Adipocyte (in vitro differentiated cells): ENCODE results near the gene ERBB4.
"Not testable (repeated sequence)": the region's sequence is repeated elsewhere in the genome, so short reads cannot be mapped to it uniquely, and the experiment has no call there.

Experiments
- DNase-seq: peaks from one replicate; pipeline ENCODE4 v3.0.0-alpha.2; 2015; ENCODE audit warnings: low read depth
- H3K27me3 ChIP-seq: replicated peaks from 2 replicates; pipeline ENCODE4 v1.7.0; 2013; ENCODE audit warnings: mild to moderate bottlenecking, low read length, moderate library complexity; ENCODE audit not compliant: control insufficient read depth, insufficient read depth
- H3K36me3 ChIP-seq: 2 replicates; pipeline ENCODE4 v1.7.0; 2013; ENCODE audit warnings: low read length, mild to moderate bottlenecking, moderate library complexity; ENCODE audit not compliant: control insufficient read depth, insufficient read depth, severe bottlenecking
- H3K4me1 ChIP-seq: 2 replicates; pipeline ENCODE4 v1.7.0; 2013; ENCODE audit warnings: mild to moderate bottlenecking, low read length, moderate library complexity; ENCODE audit not compliant: control insufficient read depth, insufficient read depth
- H3K4me3 ChIP-seq: 2 replicates; pipeline ENCODE4 v1.7.0; 2013; ENCODE audit warnings: mild to moderate bottlenecking, low read length, moderate library complexity
- H3K9ac ChIP-seq: 2 replicates; pipeline ENCODE4 v1.7.0; 2013; ENCODE audit warnings: mild to moderate bottlenecking, low read length, moderate library complexity
- H3K9me3 ChIP-seq: 2 replicates; pipeline ENCODE4 v1.7.0; 2013; ENCODE audit warnings: mild to moderate bottlenecking, low read length, moderate library complexity; ENCODE audit not compliant: control insufficient read depth

The ERBB4 gene

GRCh38 chr2:211745295-211746097 is 793.1 kb downstream of the ERBB4 start:
- Histone ChIP-seq H3K4me1 (no peaks in the 10 kb centered on the region), H3K36me3 (no peaks in the 10 kb centered on the region), H3K4me3 (no peak overlapping the region), H3K27me3 (no peaks in the 10 kb centered on the region), H3K9ac (no peak overlapping the region), H3K9me3 (no peaks in the 10 kb centered on the region)
- DNase-seq, result peak; percentile 86

DNA sequence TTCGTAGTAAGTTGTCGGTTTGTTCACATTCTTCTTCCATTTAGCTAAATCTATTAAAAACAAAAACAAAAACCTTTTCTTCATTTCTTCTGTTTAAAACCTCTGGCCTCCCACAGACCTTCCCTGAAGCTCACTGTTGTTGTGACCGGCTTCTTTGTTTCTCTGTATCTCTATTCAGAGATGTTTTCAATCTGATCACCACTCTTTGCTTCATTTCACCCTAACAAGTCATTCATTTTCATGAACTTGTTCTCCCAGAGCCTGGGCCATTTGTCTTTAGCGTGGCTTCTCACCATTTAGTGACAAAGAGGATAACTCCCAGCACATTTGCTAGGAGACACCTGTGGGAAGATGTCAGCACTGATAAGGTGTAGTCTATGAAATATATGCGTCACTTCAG is 794.2 kb downstream of the ERBB4 start:
- Histone ChIP-seq H3K9ac (no peak overlapping the region), H3K9me3 (no peaks in the 10 kb centered on the region), H3K27me3 (no peaks in the 10 kb centered on the region), H3K4me3 (no peak overlapping the region), H3K4me1 (no peaks in the 10 kb centered on the region), H3K36me3 (no peaks in the 10 kb centered on the region)
- no peak for DNase-seq

DNA sequence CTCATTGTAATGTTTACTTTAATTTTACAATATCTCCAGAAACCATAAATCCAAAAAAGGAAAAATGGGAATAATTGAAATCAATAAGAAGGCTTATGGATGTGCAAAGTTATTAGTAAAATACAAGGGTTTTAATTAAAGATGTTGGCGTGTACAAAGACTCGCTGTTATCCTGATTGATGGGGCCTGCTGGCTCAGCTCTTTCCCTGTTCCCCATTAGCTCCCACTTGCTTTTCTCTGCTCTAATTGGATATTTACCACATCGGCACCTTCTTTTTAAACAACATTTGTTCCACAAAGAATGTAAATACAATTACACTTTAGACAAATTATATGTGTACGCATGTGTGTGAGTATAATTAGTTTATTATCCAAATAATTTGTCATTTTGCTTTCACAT is 796.6 kb downstream of the ERBB4 start:
- Histone ChIP-seq H3K36me3 (no peaks in the 10 kb centered on the region), H3K4me3 (no peak overlapping the region), H3K27me3 (no peaks in the 10 kb centered on the region), H3K9ac (no peak overlapping the region), H3K9me3 (no peaks in the 10 kb centered on the region), H3K4me1 (no peaks in the 10 kb centered on the region)
- DNase-seq, result no peak

DNA sequence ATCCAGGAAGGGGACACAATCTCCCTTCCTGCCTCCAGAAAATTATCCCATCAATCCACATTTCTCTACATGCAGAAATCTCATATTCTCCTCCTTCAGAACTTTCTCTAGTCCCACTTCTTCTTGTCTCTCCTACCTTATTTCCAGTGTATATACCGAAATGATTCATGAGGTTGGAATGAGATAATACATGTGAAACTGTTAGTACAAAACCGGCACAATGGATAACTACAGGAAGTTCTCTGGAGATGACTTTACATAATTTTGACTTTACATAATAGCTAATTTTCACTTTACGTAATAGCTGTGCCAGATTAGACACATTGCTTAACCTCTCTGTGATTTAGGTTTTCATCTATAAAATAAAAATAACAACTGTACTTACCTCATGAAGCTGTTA is 801.3 kb downstream of the ERBB4 start:
- H3K4me3 ChIP-seq, result no peak overlapping the region
- peak; percentile 18 for DNase-seq
- H3K9ac ChIP-seq, result no peak overlapping the region
- no peaks in the 10 kb centered on the region for H3K36me3 ChIP-seq
- no peaks in the 10 kb centered on the region for H3K4me1 ChIP-seq
- H3K27me3 ChIP-seq, result no peaks in the 10 kb centered on the region
- no peaks in the 10 kb centered on the region for H3K9me3 ChIP-seq

GRCh38 chr2:211730215-211730614 is 808.4 kb downstream of the ERBB4 start:
- DNase-seq, result no peak
- H3K27me3 ChIP-seq, result no peaks in the 10 kb centered on the region
- H3K4me1 ChIP-seq, result no peaks in the 10 kb centered on the region
- no peak overlapping the region for H3K9ac ChIP-seq
- no peaks in the 10 kb centered on the region for H3K9me3 ChIP-seq
- H3K36me3 ChIP-seq, result no peaks in the 10 kb centered on the region
- H3K4me3 ChIP-seq, result no peak overlapping the region

DNA sequence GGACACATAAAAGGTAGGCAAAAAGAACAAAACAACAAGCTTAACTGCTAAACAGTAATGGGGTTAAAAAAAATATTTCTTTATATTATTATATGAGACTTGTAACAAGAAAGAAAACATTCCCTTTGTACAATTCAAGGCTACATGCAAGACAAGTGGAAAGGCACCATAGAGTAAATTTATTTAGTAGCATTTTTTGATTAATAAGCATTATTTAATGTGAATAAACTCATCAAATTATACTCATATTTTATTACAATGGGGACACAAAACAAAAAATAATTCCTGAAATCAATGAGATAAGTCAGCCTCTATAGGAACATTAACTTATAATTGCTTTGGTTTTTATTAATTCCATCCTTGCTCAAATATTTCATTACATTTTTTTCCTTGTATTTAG is 809.2 kb downstream of the ERBB4 start:
- Histone ChIP-seq H3K9ac (no peak overlapping the region), H3K27me3 (no peaks in the 10 kb centered on the region), H3K9me3 (no peaks in the 10 kb centered on the region), H3K36me3 (no peaks in the 10 kb centered on the region), H3K4me1 (no peaks in the 10 kb centered on the region), H3K4me3 (no peak overlapping the region)
- DNase-seq, result no peak

DNA sequence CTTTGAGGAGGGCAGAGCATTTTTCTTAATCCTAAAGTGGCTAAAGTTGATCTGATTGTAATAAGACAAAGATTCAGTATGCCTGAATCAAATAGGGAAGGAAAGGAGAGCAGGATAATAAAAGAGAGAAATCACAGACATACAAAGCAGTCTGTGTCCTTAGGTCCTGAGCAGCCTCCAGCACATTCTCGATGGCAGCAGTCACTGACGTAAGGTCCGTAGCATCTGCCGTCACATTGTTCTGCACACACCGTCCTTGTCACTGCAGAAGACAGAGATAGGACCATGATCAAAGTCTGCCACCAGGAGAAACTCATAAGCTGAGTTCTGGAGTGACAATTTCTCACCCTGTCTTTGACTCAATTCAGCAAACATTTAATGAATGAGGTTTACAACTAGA is 813.7 kb downstream of the ERBB4 start:
- no peak for DNase-seq
- Histone ChIP-seq H3K4me3 (no peak overlapping the region), H3K36me3 (no peaks in the 10 kb centered on the region), H3K9ac (no peak overlapping the region), H3K9me3 (no peaks in the 10 kb centered on the region), H3K27me3 (no peaks in the 10 kb centered on the region), H3K4me1 (no peaks in the 10 kb centered on the region)

DNA sequence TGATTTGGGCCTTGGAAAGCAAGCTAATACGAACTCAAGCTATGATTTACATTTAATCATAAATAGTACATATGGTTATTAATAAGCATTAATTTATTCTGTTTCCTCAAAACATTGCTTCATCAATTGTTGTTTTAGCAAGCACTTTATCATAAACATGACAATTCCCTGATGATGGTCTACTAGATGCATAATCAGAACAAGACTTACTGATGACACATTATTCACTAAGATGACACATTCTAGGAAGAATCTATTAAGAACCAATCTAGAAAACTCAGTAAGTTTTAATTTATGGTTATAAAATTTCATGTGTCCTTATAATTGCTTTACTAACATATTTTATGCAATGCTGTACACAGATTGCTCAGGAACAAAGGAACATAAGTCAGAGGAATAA is 815.2 kb downstream of the ERBB4 start:
- no peaks in the 10 kb centered on the region for H3K36me3 ChIP-seq
- H3K27me3 ChIP-seq, result no peaks in the 10 kb centered on the region
- H3K9ac ChIP-seq, result no peak overlapping the region
- no peak for DNase-seq
- H3K4me3 ChIP-seq, result no peak overlapping the region
- H3K4me1 ChIP-seq, result no peaks in the 10 kb centered on the region
- H3K9me3 ChIP-seq, result no peaks in the 10 kb centered on the region

GRCh38 chr2:211722928-211723327 is 815.7 kb downstream of the ERBB4 start:
- H3K36me3 ChIP-seq, result no peaks in the 10 kb centered on the region
- H3K4me3 ChIP-seq, result no peak overlapping the region
- H3K4me1 ChIP-seq, result no peaks in the 10 kb centered on the region
- H3K9me3 ChIP-seq, result no peaks in the 10 kb centered on the region
- no peaks in the 10 kb centered on the region for H3K27me3 ChIP-seq
- H3K9ac ChIP-seq, result no peak overlapping the region
- no peak for DNase-seq

- H3K27me3 ChIP-seq, H3K9ac ChIP-seq, H3K4me1 ChIP-seq, H3K9me3 ChIP-seq, DNase-seq, H3K4me3 ChIP-seq, H3K36me3 ChIP-seq: not testable (repeated sequence)
Measured at GRCh38 chr2:211721874-211722273, 816.7 kb downstream of the ERBB4 start.

- no peak overlapping the region for H3K9ac ChIP-seq
- no peak for DNase-seq
- H3K9me3 ChIP-seq, result no peaks in the 10 kb centered on the region
- H3K36me3 ChIP-seq, result no peaks in the 10 kb centered on the region
- no peak overlapping the region for H3K4me3 ChIP-seq
- H3K4me1 ChIP-seq, result no peaks in the 10 kb centered on the region
- no peaks in the 10 kb centered on the region for H3K27me3 ChIP-seq
Measured at GRCh38 chr2:211709389-211709788, 829.2 kb downstream of the ERBB4 start.

DNA sequence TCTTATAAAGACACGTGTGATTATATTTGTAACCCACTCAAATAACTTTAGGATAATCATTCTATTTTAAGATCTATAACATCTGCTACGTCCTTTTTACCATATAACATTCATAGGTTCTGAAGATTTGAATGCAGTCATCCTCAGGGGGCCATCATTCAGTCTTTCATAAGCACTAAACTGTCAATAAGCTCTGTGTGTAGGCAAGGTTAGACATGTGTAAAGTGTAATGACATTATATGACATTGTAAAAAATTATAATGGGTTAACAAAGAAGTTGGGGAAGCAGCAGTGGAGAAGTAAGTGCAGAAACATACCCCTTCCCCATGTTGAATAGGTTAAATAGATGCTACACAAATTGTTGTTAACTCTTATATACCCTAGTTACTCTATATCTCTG is 845.9 kb downstream of the ERBB4 start:
- no peaks in the 10 kb centered on the region for H3K36me3 ChIP-seq
- no peak overlapping the region for H3K4me3 ChIP-seq
- no peaks in the 10 kb centered on the region for H3K27me3 ChIP-seq
- no peak for DNase-seq
- H3K4me1 ChIP-seq, result no peaks in the 10 kb centered on the region
- H3K9ac ChIP-seq, result no peak overlapping the region
- H3K9me3 ChIP-seq, result no peaks in the 10 kb centered on the region
